DOHH2 (cell line): ENCODE results near the gene SLC35G3.
"Not testable (repeated sequence)": the region's sequence is repeated elsewhere in the genome, so short reads cannot be mapped to it uniquely, and the experiment has no call there.

ENCODE experiments used
- H3F3A ChIP-seq: fragments of 200-600 bp; sonication (generic), shearing (Covaris generic); 2 replicates; pipeline ENCODE4 v1.6.0; 2016; ENCODE audit warnings: antibody characterized with exemption, mild to moderate bottlenecking; ENCODE audit not compliant: control insufficient read depth, insufficient read depth
- H3K27ac ChIP-seq: fragments of 200-600 bp; sonication (generic); 2 replicates; pipeline ENCODE4 v1.5.1; 2014; ENCODE audit warnings: low read depth, mild to moderate bottlenecking, low read length, moderate library complexity
- H3K27me3 ChIP-seq: fragments of 200-600 bp; sonication (generic); 2 replicates; pipeline ENCODE4 v1.6.1; 2014; ENCODE audit warnings: mild to moderate bottlenecking, low read length, mixed read lengths; ENCODE audit not compliant: control insufficient read depth
- H3K36me3 ChIP-seq: fragments of 200-600 bp; sonication (generic); 2 replicates; pipeline ENCODE4 v1.6.1; 2014; ENCODE audit warnings: mild to moderate bottlenecking, low read length, moderate library complexity, mixed read lengths; ENCODE audit not compliant: control insufficient read depth
- H3K4me1 ChIP-seq: fragments of 200-600 bp; sonication (generic); 2 replicates; pipeline ENCODE4 v1.6.1; 2014; ENCODE audit warnings: mild to moderate bottlenecking, low read length, mixed read lengths; ENCODE audit not compliant: control insufficient read depth
- H3K4me2 ChIP-seq: fragments of 200-600 bp; sonication (generic); 2 replicates; pipeline ENCODE4 v1.6.0; 2014; ENCODE audit warnings: mild to moderate bottlenecking, low read length, moderate library complexity
- H3K4me3 ChIP-seq: fragments of 200-600 bp; sonication (generic); 2 replicates; pipeline ENCODE4 v1.5.1; 2014; ENCODE audit warnings: mild to moderate bottlenecking, low read length, mixed read lengths
- H3K79me2 ChIP-seq: fragments of 200-600 bp; sonication (generic); 2 replicates; pipeline ENCODE4 v1.6.1; 2014; ENCODE audit warnings: mild to moderate bottlenecking, low read length, mixed read lengths; ENCODE audit not compliant: control insufficient read depth
- H3K9me2 ChIP-seq: fragments of 200-600 bp; sonication (generic); replicated peaks from 2 replicates; pipeline ENCODE4 v1.6.1; 2014; ENCODE audit warnings: mild to moderate bottlenecking, low read length, mixed read lengths; ENCODE audit not compliant: control insufficient read depth
- H3K9me3 ChIP-seq: fragments of 200-600 bp; sonication (generic); 2 replicates; pipeline ENCODE4 v1.6.1; 2014; ENCODE audit warnings: antibody characterized with exemption, low read length, mixed read lengths; ENCODE audit not compliant: control insufficient read depth, insufficient read depth
- H4K20me1 ChIP-seq: fragments of 200-600 bp; sonication (generic); 2 replicates; pipeline ENCODE4 v1.6.0; 2014; ENCODE audit warnings: low read depth, mild to moderate bottlenecking, antibody characterized with exemption, low read length, moderate library complexity; ENCODE audit not compliant: control insufficient read depth, insufficient read depth
- EZH2phosphoT487 ChIP-seq: fragments of 200-600 bp; sonication (generic); IDR thresholded peaks from 2 replicates; pipeline ENCODE4 v1.6.1; 2017; ENCODE audit warnings: borderline replicate concordance, mild to moderate bottlenecking, antibody characterized with exemption, low read length, moderate library complexity, mixed read lengths
- TF ChIP-seq, protein P1 (sequence below): fragments of 200-600 bp; sonication (generic); IDR thresholded peaks from one replicate; pipeline ENCODE4 v1.5.1; 2014; ENCODE audit warnings: antibody characterized with exemption, mild to moderate bottlenecking, low read depth, low read length; ENCODE audit not compliant: poor library complexity, severe bottlenecking

The SLC35G3 gene

DNA sequence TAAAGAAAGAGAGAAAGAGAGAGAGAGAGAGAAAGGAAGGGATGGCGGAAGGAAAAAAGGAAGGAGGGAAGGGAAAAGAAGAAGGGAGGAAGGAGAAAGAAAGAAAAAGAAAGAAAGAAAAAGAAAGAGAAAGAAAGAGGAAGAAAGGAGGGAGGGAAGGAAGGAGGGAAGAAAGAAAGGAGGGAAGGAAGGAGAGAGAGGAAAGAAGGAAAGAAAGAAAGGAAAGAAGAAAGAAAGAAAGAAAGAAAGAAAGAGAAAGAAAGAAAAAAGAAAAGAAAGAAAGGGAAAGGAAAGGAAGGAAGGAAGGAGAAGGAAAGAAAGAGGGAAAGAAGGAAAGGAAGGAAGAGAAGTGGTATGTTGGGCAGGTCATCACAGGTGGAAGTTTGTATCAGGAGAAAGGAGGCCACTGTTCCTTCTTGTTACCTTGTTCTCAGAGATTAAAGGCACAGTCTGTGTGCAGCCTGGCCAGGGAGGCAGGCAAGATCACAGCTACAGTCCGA, 19.3 kb downstream of the SLC35G3 start:
- no peaks in the 10 kb centered on the region for H3F3A ChIP-seq
- no peaks in the 10 kb centered on the region for H3K27me3 ChIP-seq
- no peaks in the 10 kb centered on the region for H3K9me3 ChIP-seq
- no peaks in the 10 kb centered on the region for H4K20me1 ChIP-seq
- H3K9me2 ChIP-seq, result no peaks in the 10 kb centered on the region
- no peak overlapping the region for H3K4me3 ChIP-seq
- TF ChIP-seq EZH2phosphoT487, result no peak
- TF ChIP-seq, protein P1, sequence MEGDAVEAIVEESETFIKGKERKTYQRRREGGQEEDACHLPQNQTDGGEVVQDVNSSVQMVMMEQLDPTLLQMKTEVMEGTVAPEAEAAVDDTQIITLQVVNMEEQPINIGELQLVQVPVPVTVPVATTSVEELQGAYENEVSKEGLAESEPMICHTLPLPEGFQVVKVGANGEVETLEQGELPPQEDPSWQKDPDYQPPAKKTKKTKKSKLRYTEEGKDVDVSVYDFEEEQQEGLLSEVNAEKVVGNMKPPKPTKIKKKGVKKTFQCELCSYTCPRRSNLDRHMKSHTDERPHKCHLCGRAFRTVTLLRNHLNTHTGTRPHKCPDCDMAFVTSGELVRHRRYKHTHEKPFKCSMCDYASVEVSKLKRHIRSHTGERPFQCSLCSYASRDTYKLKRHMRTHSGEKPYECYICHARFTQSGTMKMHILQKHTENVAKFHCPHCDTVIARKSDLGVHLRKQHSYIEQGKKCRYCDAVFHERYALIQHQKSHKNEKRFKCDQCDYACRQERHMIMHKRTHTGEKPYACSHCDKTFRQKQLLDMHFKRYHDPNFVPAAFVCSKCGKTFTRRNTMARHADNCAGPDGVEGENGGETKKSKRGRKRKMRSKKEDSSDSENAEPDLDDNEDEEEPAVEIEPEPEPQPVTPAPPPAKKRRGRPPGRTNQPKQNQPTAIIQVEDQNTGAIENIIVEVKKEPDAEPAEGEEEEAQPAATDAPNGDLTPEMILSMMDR, result no peak
- H3K27ac ChIP-seq, result no peak overlapping the region
- no peaks in the 10 kb centered on the region for H3K36me3 ChIP-seq
- no peaks in the 10 kb centered on the region for H3K79me2 ChIP-seq
- H3K4me2 ChIP-seq, result no peak overlapping the region
- H3K4me1 ChIP-seq, result no peaks in the 10 kb centered on the region

DNA sequence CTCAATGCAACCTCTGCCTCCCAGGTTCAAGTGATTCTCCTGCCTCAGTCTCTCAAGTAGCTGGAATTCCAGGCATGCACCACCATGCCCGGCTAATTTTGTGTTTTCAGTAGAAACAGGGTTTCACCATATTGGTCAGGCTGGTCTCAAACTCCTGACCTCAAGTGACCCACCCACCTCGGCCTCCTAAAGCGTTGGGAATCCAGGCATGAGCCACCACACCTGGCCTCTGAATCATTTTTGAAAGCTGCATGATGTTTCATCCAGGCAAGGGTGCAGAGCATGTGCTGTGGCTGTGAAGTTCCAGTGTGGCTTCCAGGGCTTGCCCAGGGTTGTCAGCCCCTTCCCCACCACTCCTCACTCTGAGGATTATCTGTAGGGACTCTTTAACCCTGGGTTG, 21.9 kb downstream of the SLC35G3 start:
- not testable (repeated sequence) for H3K9me3 ChIP-seq, H4K20me1 ChIP-seq, H3K9me2 ChIP-seq, H3F3A ChIP-seq, H3K4me1 ChIP-seq, H3K4me2 ChIP-seq, H3K36me3 ChIP-seq, H3K4me3 ChIP-seq, H3K27ac ChIP-seq, H3K79me2 ChIP-seq, H3K27me3 ChIP-seq

DNA sequence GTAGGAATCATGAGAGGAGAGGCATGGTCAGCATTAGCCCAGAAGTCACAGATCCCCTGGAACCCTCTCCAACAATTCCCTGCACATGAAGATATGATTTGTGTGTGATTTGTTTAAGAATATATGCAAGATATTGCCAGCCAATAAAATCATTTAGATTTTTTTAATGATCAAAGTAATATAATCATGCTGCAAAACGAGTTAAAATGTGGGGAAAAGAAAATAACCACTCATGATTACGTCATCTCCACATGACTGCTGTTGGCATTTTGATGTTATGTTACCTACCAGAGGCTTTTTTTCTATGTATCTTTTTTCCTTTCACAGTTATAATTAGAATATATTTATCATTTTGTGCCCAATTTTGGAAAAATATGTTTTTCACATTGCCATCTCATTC, 22.4 kb downstream of the SLC35G3 start:
- H3K4me2 ChIP-seq, result no peak overlapping the region

DNA sequence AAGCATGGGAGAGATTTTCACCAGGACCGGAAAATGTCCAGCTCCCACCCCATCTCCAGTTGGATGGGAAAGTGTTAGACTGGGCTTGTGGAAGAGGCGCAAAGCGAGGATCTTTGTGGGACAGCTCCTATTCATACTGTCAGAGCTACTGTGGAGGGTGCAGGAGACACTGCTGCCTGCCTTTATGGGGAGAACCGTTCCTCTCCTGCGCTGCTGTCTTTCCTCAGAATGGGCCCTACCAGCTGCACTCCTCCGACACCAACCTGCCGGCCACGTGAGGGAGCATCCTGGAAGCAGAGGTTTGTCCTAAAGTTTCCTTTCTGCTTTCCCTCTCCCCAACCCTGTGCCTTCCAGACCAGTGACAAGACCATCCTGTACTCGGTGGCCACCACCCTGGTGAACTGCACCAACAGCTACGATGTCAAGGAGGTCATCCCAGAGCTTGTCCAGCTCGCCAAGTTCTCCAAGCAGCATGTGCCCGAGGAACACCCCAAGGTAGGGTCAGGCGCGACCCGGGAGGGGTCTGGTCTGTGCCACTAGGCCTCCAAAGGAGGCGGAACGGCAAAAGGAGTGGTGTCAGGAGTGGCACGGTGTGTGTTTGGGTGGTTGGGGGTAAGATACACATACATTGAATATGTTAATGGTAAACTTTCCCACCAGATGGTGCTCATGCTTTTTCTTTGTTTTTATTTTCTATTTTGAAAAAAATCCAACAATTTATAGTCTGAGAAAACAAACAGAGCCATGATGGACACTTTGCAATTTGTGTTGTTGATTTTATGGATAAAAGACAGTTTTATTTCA, 23.0 kb downstream of the SLC35G3 start:
- no peaks in the 10 kb centered on the region for H3K27me3 ChIP-seq
- H4K20me1 ChIP-seq, result no peaks in the 10 kb centered on the region
- no peaks in the 10 kb centered on the region for H3K9me3 ChIP-seq
- H3K4me1 ChIP-seq, result no peaks in the 10 kb centered on the region
- no peak overlapping the region for H3K4me2 ChIP-seq
- TF ChIP-seq, protein P1, result no peak
- no peak for TF ChIP-seq EZH2phosphoT487
- no peaks in the 10 kb centered on the region for H3F3A ChIP-seq
- H3K36me3 ChIP-seq, result no peaks in the 10 kb centered on the region
- H3K79me2 ChIP-seq, result no peaks in the 10 kb centered on the region
- no peak overlapping the region for H3K4me3 ChIP-seq
- H3K27ac ChIP-seq, result no peak overlapping the region
- H3K9me2 ChIP-seq, result no peaks in the 10 kb centered on the region

More for the DNA sequence above, 22.4 kb downstream of the SLC35G3 start:
- H3F3A ChIP-seq, result no peaks in the 10 kb centered on the region
- no peaks in the 10 kb centered on the region for H3K9me2 ChIP-seq
- no peaks in the 10 kb centered on the region for H3K79me2 ChIP-seq
- H3K36me3 ChIP-seq, result no peaks in the 10 kb centered on the region
- H3K9me3 ChIP-seq, result no peaks in the 10 kb centered on the region
- no peaks in the 10 kb centered on the region for H4K20me1 ChIP-seq
- H3K27ac ChIP-seq, result no peak overlapping the region
- TF ChIP-seq EZH2phosphoT487, result no peak
- TF ChIP-seq, protein P1, result no peak
- H3K27me3 ChIP-seq, result no peaks in the 10 kb centered on the region
- no peaks in the 10 kb centered on the region for H3K4me1 ChIP-seq
- no peak overlapping the region for H3K4me3 ChIP-seq
